Activated naive CD4-positive, alpha-beta T cell treated with anti-CD3 and anti-CD28 coated beads, Interleukin-2, amount 50 U/mL, for 16 hours (primary cell): ENCODE measurements around the gene C11orf58.

ENCODE experiments used
- DNase-seq: peaks from one replicate; pipeline ENCODE4 v3.0.0-alpha.2; 2020

The C11orf58 gene

DNA sequence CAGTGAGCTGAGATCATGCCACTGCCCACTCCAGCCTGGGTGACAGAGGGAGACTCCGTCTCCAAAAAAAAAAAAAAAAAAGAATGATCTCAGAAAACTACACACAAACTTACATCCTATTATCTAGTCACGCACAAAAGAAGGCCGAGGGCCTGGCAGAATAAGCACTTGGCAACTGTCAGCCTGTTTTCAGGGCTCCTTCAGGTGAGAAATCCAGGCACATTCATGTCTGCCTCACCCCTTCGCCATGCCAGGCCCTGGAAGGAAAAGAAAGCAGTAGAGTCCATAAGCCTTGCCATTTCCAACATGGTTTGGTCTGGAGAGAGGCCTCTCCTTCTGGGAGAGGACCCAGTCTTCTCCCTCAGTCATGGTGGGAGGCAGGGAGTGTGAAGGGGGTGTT is 30.9 kb downstream of the C11orf58 start:
- no peak for DNase-seq

DNA sequence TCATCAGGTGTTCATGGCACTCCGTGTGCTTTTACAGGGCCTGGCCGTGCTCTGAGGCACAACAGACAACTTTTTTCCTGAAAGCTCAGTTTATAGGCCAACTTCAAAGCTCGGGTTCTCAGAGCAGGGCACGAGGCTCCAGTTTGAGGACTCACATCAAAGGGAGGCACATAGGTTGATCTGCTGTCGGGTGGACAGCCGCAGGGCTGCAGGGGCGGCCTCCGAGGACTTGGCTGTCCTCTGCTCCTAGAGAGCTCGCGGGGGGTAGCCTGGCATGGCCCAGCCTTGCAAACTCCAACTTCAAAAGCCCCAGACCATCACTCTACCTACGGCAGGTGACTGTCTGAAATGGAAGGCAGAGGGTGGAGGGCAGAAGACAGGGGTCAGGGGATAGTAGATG is 31.6 kb downstream of the C11orf58 start:
- no peak for DNase-seq

DNA sequence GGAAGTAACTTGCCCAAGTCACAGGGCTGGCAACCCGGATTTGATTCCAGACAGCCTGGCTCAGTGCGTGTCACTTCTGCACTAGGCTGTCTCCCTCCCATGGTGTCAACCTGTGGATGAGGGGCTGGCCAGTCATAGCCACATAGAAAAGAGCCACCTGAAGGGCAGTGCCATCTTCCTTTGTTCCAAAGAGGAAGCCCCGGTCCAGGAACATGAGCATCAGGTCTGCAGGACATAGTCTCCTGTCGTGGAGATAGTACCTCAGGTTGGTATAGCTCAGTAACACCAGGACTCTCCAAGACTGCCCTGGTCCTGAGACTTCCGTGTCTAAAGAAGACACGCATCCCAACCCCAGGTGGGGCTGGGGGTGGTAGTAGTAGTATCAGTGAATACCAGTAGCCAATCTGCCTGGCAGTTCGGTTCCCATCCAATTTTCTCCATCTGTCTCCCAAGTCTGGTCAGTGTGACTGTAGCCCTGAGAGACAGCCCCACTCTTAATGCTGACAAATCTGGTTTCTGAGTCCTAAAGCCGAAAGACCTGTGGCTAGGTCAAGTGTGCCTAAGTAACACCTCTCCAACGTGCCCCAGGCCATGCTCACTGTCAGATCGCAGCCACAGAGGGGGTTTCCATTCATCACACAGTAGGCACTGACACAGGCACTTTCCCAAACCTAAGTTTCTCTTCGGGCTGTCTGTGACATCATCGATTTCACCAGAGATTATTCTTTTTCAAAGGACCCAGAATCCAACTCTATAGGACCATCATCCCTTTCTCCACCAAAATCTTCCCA is 33.1 kb downstream of the C11orf58 start:
- DNase-seq, result no peak

DNA sequence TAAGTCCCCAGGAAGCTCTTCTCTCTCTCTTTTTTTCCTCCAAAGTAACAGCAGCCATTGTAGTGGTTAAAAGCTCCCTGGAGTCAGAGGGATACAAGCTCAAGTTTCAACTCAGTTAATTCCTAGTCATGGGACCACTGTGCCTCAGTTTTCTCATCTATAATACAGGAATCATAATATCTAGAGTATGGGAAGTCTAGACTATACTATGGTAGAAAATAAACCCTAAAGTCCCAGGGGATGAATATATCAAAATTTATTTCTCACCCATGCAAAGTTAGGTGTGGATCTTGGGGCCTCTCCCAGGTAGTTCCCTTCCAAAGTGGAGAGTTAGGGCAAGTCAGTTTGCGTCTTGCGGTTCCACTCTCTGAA is 33.7 kb downstream of the C11orf58 start:
- no peak for DNase-seq

DNA sequence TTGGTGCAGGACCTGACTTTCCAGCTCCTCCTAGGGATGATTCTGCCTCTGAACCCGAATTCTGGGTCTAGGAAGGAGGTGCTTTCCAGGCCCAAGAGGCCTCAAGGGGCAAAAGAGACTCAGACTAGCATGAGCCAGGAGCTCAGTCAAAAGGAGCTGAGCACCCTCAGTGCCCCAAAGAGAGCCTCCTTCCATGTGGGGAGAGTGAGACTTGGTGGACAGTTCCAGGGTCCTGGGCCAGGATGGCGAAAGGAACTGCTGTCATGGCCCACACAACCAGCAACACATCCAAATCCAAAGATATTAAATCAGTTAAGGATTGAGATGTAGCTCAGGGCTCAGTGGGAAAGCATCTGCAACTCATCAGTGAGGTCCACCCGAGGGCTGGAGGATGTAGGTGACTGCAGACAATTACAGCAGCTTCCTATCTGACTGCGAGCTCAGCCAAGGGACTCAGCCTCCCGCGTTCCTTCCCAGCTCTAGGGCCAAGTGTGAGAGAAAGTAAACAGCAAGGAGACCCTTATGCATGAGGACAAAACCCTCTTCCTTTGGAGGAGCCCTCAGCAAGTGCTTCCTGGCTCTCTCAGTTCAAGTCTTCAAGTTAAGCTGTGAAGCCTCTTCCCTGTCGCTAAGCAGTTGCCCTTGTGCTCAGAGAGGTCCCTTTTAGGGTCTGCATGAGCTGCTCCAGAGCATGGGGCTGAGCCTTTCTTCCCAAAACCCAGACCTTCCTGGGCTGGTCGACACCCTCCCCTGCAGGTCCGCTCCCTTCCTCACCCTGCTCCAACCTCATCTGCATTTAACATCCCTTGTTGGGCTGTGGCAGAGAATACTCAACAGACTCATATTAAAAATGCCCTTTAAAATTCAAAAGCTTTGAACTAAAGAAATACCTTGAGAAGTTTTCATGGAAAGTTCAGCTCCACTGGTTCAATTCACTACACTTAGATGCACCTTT is 35.8 kb downstream of the C11orf58 start:
- DNase-seq, result no peak

DNA sequence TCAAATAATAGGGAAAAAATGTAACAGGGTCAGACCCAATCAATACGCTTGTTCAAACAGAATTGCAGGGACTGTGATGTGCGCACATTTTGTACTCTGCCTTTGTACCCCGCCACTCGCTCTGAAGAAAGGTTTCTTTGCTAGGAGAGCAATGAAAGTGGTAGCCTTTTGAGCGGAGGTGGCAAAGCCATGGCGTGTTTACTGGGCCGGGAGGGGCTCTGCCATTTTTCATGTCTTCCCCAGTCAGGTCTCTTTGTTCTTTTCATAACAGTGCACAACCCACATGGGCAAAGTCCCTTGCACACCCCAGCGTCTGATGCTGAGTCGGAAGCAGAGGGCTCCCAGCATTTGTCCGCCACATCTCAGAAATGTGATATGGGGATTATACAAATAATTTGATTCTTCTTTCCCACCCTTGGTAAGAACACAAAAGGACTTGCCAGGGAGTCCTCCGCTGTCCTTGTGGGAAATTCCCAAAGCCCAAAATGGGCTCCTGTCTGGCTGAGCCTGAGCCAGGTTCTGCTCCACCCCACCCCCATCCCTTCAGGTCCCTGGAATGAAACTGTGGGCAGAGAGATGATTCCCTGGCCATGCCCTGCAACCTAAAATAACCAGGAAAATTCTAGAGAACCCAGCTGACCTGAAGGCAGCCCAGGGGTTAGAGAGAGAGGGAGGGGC is 36.6 kb downstream of the C11orf58 start:
- no peak for DNase-seq

DNA sequence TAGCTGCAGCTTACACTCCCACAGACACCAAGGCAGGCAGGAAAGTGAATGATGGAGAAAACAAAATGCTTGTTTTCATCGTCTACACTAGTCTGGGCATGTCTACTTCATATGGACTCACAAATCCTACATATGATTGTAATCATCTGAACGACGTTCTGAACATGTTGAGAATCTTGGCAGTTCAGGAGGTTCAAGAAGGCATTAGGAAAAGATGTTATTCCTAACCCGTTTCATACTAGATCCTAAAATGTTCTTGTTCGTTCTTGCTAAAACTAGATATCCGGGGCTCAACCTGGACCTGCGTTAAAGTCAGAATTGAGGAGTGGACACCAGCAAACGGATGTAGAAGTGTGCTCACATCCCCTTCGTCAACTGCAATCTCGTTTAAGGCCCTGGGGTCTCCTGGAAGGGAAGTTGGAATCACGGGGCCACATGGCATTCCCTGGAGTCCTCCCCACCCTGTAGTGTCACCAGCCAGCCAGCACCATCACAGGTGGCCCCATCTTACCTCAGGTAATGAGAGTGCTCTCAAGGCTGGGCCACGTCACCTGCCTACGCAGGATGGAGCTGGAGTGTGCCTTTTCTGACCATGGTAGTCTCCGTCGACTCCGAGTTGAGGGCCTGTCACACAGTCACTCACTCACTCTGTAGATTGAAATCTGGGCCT is 37.3 kb downstream of the C11orf58 start:
- DNase-seq, result no peak

DNA sequence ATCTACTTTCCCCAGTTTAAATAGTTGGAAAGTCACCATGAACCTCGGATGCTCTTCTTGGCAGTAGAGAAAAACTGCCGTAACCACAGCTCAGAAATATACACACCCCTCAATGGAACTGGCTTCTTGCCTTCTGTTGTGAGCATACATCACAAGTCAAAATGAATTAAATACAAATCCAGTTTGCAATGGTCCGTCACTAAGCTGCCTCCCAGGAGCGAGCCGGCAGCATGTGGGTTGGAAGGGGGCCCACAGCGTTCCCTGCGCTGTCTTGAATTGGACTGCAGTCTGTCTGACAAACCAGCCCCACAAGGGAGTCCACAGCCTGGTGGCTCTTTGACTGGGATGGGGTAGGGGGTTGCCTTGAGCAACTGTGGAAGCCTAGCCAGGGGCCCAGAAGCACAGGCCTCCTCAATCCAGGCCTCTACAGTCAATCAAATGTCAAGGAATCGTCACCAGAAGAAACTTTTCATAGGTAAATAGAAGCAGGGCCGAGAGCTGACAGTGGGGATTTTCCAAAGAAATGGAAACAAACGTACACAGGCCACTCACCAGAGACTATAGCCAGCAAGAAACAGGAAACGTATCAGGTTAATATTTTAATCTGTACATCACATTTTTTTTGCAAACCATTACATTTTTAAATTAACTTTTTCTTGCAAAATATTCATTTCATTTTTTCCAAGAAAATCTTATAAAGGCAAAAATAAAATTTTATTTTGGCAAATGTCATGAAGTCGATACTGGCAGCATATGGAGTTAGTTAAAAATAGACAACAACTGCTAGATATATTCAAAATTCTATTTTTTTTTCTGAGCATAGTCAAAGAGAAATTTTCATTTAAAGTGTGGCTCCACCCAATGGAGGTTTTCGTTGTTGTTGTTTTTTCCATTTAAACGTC is 38.5 kb downstream of the C11orf58 start:
- DNase-seq, result no peak

DNA sequence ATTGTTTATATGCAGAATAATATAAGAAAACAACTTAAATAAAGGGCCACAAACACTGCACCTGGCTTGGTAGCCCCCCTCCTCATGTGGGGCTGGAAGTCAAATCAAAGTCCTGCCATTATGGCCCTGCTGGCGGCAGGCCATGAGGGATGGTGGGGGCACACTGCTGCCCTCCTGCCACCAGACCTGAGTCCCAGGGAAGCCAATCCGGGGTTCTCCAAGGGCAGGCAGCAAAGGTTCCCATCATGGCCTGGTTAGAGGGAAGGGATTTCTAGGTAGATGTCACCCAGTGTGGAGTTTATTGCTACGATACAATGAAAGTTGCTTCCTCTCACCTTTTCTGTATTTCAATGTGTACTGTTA is 39.1 kb downstream of the C11orf58 start:
- DNase-seq, result no peak

DNA sequence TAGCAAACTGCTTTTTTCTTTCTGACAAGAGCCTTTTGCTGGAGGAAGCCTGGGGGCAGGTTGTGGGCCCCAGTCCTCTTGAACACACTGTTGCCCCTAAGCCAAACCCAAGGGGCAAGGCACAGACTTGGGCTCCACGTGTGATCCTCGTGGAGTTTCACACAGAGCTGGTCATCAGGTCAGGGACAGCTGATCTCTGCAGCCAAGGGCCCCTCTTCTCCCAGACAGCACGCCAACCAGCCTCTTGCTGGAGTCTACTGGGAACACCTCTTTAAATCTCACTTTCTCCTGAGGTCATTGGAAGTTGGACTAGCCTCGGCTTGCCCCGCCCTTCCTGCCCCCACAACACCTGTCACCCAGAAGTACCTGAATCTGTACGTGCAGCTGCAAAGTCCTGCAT is 39.8 kb downstream of the C11orf58 start:
- no peak for DNase-seq

DNA sequence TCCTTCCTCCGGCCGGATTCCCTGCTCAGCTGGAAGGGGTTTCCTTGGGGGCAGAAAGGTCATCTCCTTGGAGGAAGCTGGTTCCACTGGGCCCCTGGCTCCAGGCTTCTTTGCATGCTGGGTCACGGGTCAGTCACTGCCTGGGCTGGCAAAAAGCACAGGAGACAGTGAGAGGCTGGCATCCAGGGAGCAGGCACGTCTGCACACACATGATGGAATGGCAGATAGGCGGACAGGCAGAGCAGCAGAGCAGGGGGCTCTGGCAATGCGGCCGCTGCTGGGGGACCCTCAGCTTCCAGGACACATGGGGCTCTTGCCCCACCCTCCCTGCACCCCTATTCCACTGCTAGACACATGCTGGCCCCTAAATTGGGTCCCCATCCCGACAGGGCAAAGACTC is 40.4 kb downstream of the C11orf58 start:
- no peak for DNase-seq

DNA sequence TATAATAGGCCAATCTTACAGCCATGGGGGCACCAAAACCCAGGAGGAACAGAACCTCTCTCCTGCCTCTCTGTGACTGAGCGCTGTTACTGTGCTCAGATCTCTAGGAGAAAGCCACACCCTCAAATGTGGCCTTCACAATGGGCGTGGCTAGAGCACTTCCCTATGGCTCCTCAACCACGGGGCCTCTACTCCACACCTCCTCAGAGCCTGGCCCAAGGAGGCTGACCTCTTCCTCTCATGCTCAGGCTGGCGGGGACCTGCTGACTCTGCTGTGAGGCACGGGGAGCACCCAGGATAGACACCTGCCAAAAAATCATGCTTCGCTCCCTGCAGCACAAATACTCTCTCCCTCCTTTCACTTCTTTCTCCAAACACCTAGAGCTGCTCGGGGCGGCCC is 41.0 kb downstream of the C11orf58 start:
- DNase-seq, result no peak

DNA sequence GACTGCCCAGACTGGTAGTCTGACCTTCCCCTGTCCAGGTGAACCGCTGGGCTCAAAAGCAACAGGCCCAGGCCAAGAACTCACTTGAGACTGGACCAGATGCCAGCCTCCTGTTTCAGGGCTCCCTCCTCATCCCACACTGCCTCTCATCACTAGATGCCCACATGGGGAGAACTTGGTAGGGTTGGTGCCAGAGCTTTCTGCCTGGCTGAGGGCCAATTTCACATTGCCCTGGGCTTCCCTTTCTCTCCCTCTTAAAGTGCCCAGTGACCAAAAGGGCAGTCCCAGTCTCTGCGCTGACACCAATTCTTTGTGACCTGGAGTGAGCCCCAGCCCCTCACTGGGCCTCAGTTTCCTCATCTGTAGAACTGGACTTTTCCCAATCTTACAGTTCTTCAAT is 41.7 kb downstream of the C11orf58 start:
- no peak for DNase-seq

DNA sequence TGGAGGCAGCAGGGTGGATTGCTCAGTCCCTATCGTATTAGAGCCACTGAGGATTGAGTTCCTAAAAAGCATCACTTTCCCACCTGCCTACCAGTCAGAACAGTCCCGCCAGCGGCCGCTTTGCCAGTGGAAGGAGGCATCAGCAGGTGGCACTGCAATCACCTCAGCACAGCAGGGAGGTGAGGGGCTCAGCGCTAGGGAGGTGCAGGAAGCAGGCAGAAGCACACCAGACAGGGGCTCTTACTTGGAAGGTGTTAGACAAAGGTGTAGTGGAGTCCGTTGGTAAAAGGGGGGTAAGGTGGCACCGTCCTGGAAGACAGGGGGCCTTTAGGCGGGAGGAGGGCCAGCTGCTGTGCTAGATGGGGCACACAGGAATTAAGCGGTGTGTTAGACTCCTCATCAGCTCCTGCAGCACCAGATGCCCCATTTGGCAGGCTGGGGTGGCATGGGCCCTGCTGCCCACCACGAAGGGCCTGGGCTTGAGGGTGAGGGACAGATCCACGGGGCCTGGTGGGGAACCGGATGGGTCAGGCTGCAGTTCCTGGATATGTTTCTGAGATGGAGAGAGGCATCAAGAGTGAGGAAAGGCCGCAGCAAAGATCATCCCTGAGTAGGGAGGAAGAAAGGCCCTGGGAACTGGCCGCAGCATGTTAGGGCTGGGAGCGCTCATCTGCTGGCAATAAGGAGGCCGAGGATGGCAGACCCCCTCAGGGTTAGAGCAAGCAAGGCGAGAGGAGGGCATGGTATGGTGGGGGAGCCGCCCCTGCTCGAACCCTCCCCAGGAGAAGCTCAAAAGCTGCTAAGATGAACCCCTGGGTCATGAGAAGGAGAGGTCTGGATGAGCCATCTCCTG is 42.5 kb downstream of the C11orf58 start:
- DNase-seq, result no peak

DNA sequence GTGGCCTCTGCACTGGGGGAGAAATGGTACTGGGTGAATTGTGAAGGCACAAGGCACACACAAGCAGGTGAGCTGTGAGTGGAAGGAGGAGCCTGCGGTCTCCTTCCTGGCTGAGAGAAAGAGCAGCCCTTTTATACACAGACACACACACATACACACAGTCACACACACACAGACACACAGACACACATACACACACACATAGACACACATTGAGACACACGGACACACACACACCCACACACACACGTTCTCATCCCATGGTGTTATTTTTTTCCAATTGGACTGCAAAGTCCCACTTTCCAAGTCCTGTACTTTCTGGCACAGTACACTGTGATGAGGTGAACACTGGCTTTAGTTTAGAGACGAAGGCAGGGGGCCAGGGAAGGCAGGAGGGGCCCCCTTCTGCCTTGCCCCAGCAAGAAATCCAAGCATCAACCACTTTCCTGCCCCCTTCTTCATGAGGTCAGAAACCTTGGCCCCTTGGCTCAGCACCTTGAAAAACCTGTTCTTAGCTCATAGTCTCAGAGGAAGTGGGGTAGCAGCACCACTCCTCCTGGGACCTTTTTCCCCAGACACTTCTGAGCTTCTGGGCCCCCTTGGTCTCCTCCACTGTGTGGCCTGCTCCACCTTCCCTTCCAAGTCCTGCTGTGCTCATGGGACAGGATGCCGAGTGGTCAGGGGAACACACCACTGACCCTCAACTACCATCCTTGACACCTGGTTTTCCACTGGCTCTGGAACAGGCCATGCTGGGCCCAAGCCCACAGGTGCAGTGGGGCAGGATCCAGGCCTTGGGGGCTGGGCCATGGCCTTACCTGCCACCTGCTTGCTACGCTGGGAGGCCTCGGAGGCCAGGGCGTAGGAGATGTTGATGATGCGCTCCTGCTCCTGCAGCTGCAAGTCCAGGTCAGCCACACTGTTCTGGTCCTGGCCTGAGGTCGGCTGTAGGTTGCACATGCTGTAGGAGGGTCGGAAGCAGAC is 43.8 kb downstream of the C11orf58 start:
- DNase-seq, result no peak

DNA sequence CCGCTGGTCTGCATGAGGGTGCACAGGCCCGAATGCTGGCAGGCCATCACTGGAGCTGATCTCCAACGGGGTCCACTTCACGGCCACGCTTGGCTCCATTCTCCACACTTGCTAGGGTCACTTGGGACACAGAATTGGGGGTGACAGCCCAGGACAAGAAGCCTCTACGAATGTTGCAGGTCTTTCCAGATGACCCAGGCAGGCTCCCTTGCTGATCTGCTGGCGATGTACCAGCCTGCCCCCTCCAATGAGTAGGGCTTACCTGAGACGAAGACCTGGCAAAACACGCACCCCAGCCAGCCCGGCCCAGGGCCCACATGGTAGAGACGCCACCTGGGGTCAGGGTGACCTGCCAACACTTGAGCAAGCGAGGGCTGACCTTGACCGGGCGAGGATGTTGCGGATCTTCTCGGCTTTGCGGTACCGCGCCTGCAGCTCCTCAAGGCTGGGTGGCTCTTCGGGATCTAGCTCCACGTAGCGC is 44.9 kb downstream of the C11orf58 start:
- no peak for DNase-seq

DNA sequence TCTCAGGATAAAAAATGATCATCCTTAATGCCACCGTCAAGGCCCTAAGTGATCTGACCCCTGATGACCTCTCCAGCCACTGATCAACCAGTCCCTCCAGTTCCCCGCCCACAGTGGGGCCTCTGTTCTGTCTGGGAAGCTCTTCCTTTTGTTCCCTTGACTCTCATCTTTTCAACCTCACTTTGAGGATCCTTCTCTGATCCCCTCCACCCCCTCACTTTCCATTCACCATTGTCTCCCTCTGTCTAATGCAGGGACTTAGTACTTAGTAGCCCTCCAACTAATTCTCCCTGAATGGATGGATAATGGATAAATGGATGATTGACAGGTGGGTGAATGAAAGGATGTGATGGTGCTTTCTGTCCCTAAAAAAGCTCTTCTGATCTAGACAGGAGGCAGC is 45.6 kb downstream of the C11orf58 start:
- no peak for DNase-seq

DNA sequence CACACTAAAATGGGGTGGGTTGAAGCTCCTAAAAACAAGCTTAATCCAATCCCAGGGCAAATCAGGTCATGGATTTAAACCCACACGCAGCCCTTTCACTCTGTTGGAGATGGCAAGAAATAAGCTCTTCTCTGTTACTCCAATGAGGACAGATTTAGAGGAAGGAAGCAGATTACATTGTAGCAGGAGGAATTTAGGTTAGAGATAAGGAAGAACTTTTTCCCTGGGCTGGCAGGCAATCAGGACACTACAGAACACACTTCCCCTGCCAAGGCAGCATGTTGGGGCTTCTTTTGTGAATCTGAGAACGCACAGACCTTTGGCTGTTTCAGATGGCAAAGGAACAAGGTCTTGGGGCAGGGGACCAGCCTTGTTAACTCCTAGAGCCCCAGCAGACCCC is 46.2 kb downstream of the C11orf58 start:
- DNase-seq, result no peak

DNA sequence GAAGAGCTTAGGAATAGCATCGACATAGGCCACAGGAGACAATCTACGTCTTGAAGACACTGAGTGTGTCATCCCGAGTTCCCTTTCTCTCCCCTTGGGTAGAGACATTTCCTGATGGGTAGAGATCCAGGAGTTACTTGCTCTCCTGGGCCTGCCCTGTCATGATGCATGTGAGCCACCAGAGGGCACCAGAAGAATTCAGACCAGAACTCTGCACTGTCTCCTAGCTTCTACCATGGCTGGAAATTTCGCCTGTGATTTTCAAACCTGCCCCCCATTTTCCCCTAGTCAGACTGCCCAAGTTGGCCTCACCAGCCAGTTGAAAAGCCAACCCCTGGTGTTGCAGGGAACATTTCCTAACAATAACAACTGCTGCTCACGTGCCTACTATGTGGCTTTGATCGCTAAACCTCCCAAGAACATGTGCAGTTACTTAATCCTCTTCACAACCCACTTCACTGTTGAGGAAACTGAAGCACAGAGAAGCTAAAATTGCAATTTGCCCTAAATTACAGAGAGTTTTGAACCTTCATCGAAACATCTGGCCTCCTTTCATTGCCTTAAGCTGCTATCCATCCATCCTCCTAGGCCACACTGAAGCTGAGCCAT is 47.2 kb downstream of the C11orf58 start:
- DNase-seq, result peak; percentile 51
